Measurements from ENCODE around the gene PARP12. TPM values are rescaled to one million over a fixed set of nuclear protein-coding genes. Genes with fewer than 3 reads are reported as not detected.

The PARP12 gene
- total and polyA plus RNA-seq, 2 of the 13 experiments (the other 11 are each of a cell fraction or from before 2014, with no cell fraction given), result 15.5 to 35.2 TPM

- TF ChIP-seq ZFY (CRISPR knock-in tag; IDR thresholded peaks at IDR 0.05) (0 out of 2 replicates have a peak, but pooled peaks have one; percentile 37), PRPF4 (IDR thresholded peaks at IDR 0.05; ENCODE audit: low read depth, low read length, poor library complexity, severe bottlenecking) (no peak), ELF3 (CRISPR knock-in tag; IDR thresholded peaks at IDR 0.05) (0 out of 2 replicates have a peak, but pooled peaks have one; percentile 41), ZNF574 (CRISPR knock-in tag; IDR thresholded peaks at IDR 0.05) (peak; percentile 87), MAF1 (CRISPR knock-in tag; IDR thresholded peaks at IDR 0.05; ENCODE audit: borderline replicate concordance) (no peak), BCL6 (CRISPR knock-in tag; IDR thresholded peaks at IDR 0.05) (no peak), ZNF775 (CRISPR knock-in tag; IDR thresholded peaks at IDR 0.05; ENCODE audit: borderline replicate concordance) (no peak), ZNF207 (IDR thresholded peaks at IDR 0.05; ENCODE audit: borderline replicate concordance) (no peak), DMTF1 (CRISPR knock-in tag; IDR thresholded peaks at IDR 0.05) (no peak), FOXK2 (IDR thresholded peaks at IDR 0.05) (no peak), ZNF883 (CRISPR knock-in tag; IDR thresholded peaks at IDR 0.05; ENCODE audit: not compliant biosample characterization) (no peak), SALL2 (CRISPR knock-in tag; IDR thresholded peaks at IDR 0.05) (no peak), CTCF (CRISPR knock-in tag; IDR thresholded peaks at IDR 0.05) (peak; percentile 85), NR2F6 (IDR thresholded peaks at IDR 0.05) (no peak), NR2F6 (CRISPR knock-in tag; IDR thresholded peaks at IDR 0.05) (0 out of 2 replicates have a peak, but pooled peaks have one; percentile 19), MAZ (IDR thresholded peaks at IDR 0.05; ENCODE audit: borderline replicate concordance, low read depth, low read length) (no peak), MAZ (CRISPR knock-in tag; IDR thresholded peaks at IDR 0.05; ENCODE audit: low read depth) (0 out of 2 replicates have a peak, but pooled peaks have one; percentile 35)
- TF ChIP-seq, protein P1, sequence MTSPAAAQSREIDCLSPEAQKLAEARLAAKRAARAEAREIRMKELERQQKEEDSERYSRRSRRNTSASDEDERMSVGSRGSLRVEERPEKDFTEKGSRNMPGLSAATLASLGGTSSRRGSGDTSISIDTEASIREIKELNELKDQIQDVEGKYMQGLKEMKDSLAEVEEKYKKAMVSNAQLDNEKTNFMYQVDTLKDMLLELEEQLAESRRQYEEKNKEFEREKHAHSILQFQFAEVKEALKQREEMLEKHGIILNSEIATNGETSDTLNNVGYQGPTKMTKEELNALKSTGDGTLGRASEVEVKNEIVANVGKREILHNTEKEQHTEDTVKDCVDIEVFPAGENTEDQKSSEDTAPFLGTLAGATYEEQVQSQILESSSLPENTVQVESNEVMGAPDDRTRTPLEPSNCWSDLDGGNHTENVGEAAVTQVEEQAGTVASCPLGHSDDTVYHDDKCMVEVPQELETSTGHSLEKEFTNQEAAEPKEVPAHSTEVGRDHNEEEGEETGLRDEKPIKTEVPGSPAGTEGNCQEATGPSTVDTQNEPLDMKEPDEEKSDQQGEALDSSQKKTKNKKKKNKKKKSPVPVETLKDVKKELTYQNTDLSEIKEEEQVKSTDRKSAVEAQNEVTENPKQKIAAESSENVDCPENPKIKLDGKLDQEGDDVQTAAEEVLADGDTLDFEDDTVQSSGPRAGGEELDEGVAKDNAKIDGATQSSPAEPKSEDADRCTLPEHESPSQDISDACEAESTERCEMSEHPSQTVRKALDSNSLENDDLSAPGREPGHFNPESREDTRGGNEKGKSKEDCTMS (CRISPR knock-in tag; conservative IDR thresholded peaks at IDR 0.05), result no peak
- TF ChIP-seq, protein P2, sequence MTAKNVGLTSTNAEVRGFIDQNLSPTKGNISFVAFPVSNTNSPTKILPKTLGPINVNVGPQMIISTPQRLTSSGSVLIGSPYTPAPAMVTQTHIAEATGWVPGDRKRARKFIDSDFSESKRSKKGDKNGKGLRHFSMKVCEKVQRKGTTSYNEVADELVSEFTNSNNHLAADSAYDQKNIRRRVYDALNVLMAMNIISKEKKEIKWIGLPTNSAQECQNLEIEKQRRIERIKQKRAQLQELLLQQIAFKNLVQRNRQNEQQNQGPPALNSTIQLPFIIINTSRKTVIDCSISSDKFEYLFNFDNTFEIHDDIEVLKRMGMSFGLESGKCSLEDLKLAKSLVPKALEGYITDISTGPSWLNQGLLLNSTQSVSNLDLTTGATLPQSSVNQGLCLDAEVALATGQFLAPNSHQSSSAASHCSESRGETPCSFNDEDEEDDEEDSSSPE (CRISPR knock-in tag; IDR thresholded peaks at IDR 0.05), result no peak
Measured at GRCh38 chr7:140005754-140006503, 56.8 kb downstream of the PARP12 start (continued).
